Activated T-cell treated with anti-CD3 and anti-CD28 coated beads, Interleukin-2, amount 50 U/mL, for 72 hours (primary cell): ENCODE data around the gene GPR119. TPM values are rescaled to one million over a fixed set of nuclear protein-coding genes. Genes with fewer than 3 reads are reported as not detected.

ENCODE experiments used
- total RNA-seq, 2 donors: library from RNA; stranded (reverse); gene quantifications; one replicate each; pipeline ENCODE4 v1.2.3, GENCODE V29; 2022

GPR119 gene
- total RNA-seq, 2 donors from 2014 or later: not detected

Other genes with a start within 250 kb of the GPR119 start
- gene AIFM1, start 219.8 kb downstream of the GPR119 start, total RNA-seq: 10 to 100 TPM; 40.6 to 45.6 TPM
- 10 to 100 TPM; 22.9 to 23.3 TPM for gene RAB33A, start 213.7 kb downstream of the GPR119 start, total RNA-seq
- 1 to 10 TPM; 6.4 to 6.6 TPM for gene ZNF280C, start 116.8 kb downstream of the GPR119 start, total RNA-seq
- gene SLC25A14, start 45.8 kb downstream of the GPR119 start, total RNA-seq: 10 to 100 TPM; 14.2 to 14.3 TPM
- gene RBMX2, start 16.3 kb upstream of the GPR119 start, total RNA-seq: 10 to 100 TPM; 34.4 to 35.3 TPM